Right lobe of liver (tissue), 4 donors: ENCODE measurements around the gene MPPED1.

Source experiments
- POLR2A ChIP-seq: fragments of 450-650 bp; IDR thresholded peaks from one replicate; pipeline ENCODE4 v1.6.1; 2017; ENCODE audit warnings: antibody characterized with exemption, mild to moderate bottlenecking
- TF ChIP-seq, protein P1 (sequence below), 4 donors: fragments of 200-600 bp in 3 of 4; fragments of 450-650 bp in 1 of 4; IDR thresholded peaks; one replicate each; pipeline versions ENCODE4 v1.5.1 to v1.8.0; 2016 to 2022; ENCODE audit warnings: antibody characterized with exemption in 4 of 4, mild to moderate bottlenecking in 2 of 4
- donor health status: DM: no; HTN: no; CAD: no.
- donor health status: DM: no; HTN: no; CAD: no.
- donor health status: DM: no; HTN: yes; CAD: no.

- TF ChIP-seq, protein P1, sequence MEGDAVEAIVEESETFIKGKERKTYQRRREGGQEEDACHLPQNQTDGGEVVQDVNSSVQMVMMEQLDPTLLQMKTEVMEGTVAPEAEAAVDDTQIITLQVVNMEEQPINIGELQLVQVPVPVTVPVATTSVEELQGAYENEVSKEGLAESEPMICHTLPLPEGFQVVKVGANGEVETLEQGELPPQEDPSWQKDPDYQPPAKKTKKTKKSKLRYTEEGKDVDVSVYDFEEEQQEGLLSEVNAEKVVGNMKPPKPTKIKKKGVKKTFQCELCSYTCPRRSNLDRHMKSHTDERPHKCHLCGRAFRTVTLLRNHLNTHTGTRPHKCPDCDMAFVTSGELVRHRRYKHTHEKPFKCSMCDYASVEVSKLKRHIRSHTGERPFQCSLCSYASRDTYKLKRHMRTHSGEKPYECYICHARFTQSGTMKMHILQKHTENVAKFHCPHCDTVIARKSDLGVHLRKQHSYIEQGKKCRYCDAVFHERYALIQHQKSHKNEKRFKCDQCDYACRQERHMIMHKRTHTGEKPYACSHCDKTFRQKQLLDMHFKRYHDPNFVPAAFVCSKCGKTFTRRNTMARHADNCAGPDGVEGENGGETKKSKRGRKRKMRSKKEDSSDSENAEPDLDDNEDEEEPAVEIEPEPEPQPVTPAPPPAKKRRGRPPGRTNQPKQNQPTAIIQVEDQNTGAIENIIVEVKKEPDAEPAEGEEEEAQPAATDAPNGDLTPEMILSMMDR (IDR thresholded peaks at IDR 0.05), result no peak
- TF ChIP-seq POLR2A, result no peak
Measured at GRCh38 chr22:43526946-43527345, 115.1 kb downstream of the MPPED1 start.
